Smooth muscle cell (in vitro differentiated cells): ENCODE results near the gene AKT1S1. TPM values are rescaled to one million over a fixed set of nuclear protein-coding genes. Genes with fewer than 3 reads are reported as not detected.

ENCODE experiments used
- DNase-seq: peaks from one replicate; lab custom pipeline; 2025; ENCODE audit not compliant: unreplicated experiment; lab: John Stamatoyannopoulos, UW
- H2AFZ ChIP-seq: fragments of 200-600 bp; sonication (generic); 2 replicates; pipeline ENCODE4 v1.6.0; 2016; ENCODE audit warnings: antibody characterized with exemption, low read depth, mild to moderate bottlenecking
- H3F3A ChIP-seq: fragments of 200-600 bp; sonication (generic); 2 replicates; pipeline ENCODE4 v1.6.0; 2017; ENCODE audit warnings: antibody characterized with exemption, low read depth
- H3K27ac ChIP-seq: fragments of 200-600 bp; sonication (generic); 2 replicates; pipeline ENCODE4 v1.5.1; 2016; ENCODE audit warnings: low read depth, mild to moderate bottlenecking
- H3K27me3 ChIP-seq: fragments of 200-600 bp; sonication (generic); 2 replicates; pipeline ENCODE4 v1.6.1; 2016; ENCODE audit warnings: low read depth, mild to moderate bottlenecking
- H3K36me3 ChIP-seq: fragments of 200-600 bp; sonication (generic); 2 replicates; pipeline ENCODE4 v1.5.1; 2016; ENCODE audit warnings: low read depth
- H3K4me1 ChIP-seq: fragments of 200-600 bp; sonication (generic); 2 replicates; pipeline ENCODE4 v1.5.1; 2016; ENCODE audit warnings: low read depth
- H3K4me2 ChIP-seq: fragments of 200-600 bp; sonication (generic); 2 replicates; pipeline ENCODE4 v1.6.0; 2016; ENCODE audit warnings: mild to moderate bottlenecking
- H3K4me3 ChIP-seq: fragments of 200-600 bp; sonication (generic); 2 replicates; pipeline ENCODE4 v1.5.1; 2016; ENCODE audit warnings: mild to moderate bottlenecking
- H3K79me2 ChIP-seq: fragments of 200-600 bp; sonication (generic); 2 replicates; pipeline ENCODE4 v1.6.0; 2016; ENCODE audit warnings: low read depth, mild to moderate bottlenecking
- H3K9ac ChIP-seq: fragments of 200-600 bp; sonication (generic); 2 replicates; pipeline ENCODE4 v1.6.0; 2016; ENCODE audit warnings: low read depth
- H3K9me3 ChIP-seq: fragments of 200-600 bp; sonication (generic); replicated peaks from 2 replicates; pipeline ENCODE4 v1.5.1; 2016; ENCODE audit warnings: low read depth
- H4K20me1 ChIP-seq: fragments of 200-600 bp; sonication (generic); 2 replicates; pipeline ENCODE4 v1.6.0; 2016; ENCODE audit warnings: low read depth
- WGBS: methylation state at CpG from one replicate; pipeline ENCODE4 v1.1.7; 2016; ENCODE audit warnings: low lambda C conversion rate; 5-methylcytosine and 5-hydroxymethylcytosine counted together
- polyA plus RNA-seq: library from polyadenylated mRNA; unstranded; fragments of >200 nt; fragmentation: Nextera tagmentation; extraction: Ambion mirVana; gene quantifications from 2 replicates; pipeline ENCODE4 v1.2.1, GENCODE V29; 2016
- total RNA-seq: library from RNA; depleted of rRNA; stranded (reverse); fragments of >200 nt; gene quantifications from 2 replicates; pipeline ENCODE4 v1.2.3, GENCODE V29; 2014
- TF ChIP-seq, protein P1 (sequence below): fragments of 200-600 bp; sonication (generic); IDR thresholded peaks from 2 replicates; pipeline ENCODE4 v1.5.1; 2017; ENCODE audit warnings: borderline replicate concordance, mild to moderate bottlenecking, antibody characterized with exemption; ENCODE audit not compliant: insufficient read depth, poor library complexity, severe bottlenecking

Gene AKT1S1
- total and polyA plus RNA-seq, 2 experiments from 2014 or later: 15.8 to 72.2 TPM

DNA sequence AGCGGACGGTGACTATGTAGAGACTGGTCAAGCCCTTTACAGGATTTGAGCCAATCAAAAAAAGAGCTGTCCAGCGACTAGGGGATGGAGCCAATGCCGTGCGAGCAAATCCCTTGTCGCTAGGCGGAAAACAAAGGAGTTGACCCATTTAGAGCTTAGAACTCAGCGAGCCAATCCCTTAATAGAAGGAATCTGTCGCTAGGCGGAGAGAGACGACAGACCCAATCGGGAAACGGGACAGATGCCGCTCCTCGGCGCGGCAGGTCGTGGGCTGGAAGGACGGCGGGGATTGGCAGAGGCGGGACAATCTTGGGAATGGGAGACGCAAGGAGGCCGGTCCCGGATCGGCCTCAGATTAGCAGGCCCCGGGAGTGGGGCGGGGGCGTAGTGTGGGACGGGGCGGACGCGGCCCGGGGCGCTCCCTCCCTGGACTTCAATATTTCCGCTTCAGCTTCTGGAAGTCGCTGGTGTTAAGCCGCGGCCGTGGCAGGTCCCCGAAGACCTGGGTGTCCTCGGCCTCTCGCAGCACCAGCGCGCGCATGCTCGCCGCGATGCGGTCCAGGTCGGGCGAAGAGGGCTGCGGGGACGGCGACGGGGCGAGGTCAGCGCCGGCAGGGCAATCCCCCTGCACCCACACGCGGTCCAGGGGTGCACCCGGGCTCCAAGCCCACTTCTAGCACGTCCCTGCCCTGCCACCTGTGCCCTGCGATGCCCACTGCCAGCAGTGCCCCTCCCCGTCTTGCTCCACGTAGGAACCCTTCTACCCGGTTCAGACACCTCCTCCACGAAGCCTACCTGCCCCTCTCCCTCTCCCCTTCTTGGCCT is 7.5 kb downstream of the AKT1S1 start:
- Histone ChIP-seq H3K36me3 (no peaks in the 10 kb centered on the region), H3K27me3 (no peaks in the 10 kb centered on the region), H3K9me3 (no peaks in the 10 kb centered on the region), H4K20me1 (peaks cover 6% of the 10 kb centered on the region), H3F3A (peaks cover 4% of the 10 kb centered on the region), H3K4me3 (peak overlapping the region; percentile 52), H2AFZ (no peak overlapping the region), H3K4me1 (peaks cover 15% of the 10 kb centered on the region), H3K79me2 (peaks cover 26% of the 10 kb centered on the region), H3K27ac (peak overlapping the region; percentile 94), H3K9ac (peak overlapping the region; percentile 66), H3K4me2 (peak overlapping the region; percentile 81)
- 4% methylated on average over 55 of the region's 67 CpGs for WGBS
- TF ChIP-seq, protein P1, sequence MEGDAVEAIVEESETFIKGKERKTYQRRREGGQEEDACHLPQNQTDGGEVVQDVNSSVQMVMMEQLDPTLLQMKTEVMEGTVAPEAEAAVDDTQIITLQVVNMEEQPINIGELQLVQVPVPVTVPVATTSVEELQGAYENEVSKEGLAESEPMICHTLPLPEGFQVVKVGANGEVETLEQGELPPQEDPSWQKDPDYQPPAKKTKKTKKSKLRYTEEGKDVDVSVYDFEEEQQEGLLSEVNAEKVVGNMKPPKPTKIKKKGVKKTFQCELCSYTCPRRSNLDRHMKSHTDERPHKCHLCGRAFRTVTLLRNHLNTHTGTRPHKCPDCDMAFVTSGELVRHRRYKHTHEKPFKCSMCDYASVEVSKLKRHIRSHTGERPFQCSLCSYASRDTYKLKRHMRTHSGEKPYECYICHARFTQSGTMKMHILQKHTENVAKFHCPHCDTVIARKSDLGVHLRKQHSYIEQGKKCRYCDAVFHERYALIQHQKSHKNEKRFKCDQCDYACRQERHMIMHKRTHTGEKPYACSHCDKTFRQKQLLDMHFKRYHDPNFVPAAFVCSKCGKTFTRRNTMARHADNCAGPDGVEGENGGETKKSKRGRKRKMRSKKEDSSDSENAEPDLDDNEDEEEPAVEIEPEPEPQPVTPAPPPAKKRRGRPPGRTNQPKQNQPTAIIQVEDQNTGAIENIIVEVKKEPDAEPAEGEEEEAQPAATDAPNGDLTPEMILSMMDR: no peak
- peak; percentile 84 for DNase-seq

DNA sequence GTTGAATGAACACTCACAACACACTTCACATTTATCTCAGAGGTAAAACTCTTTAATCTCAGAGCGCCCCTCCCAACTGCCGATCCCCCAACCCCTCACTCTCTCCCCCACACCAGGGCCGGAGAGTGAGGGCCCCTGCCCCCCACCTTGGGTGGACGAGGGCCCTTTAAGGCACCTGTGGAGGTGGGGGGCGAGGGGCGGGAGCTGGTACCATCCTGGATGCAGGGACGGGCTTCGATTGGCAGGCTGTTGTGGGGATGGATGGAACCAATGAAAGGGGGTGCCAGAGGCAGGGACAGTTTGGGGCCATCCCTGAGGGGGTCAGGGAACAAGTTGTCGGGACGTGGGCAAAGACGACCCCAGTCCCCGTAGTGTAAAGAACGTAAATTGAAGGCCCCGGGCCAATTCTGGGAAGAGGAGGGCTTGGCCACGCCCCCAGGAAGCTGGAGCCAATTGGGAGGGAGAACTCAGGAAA is 8.1 kb downstream of the AKT1S1 start:
- WGBS: 17% methylated on average over 12 of the region's 15 CpGs
- TF ChIP-seq, protein P1: no peak
- H3K4me2 ChIP-seq: peak overlapping the region; percentile 82

DNA sequence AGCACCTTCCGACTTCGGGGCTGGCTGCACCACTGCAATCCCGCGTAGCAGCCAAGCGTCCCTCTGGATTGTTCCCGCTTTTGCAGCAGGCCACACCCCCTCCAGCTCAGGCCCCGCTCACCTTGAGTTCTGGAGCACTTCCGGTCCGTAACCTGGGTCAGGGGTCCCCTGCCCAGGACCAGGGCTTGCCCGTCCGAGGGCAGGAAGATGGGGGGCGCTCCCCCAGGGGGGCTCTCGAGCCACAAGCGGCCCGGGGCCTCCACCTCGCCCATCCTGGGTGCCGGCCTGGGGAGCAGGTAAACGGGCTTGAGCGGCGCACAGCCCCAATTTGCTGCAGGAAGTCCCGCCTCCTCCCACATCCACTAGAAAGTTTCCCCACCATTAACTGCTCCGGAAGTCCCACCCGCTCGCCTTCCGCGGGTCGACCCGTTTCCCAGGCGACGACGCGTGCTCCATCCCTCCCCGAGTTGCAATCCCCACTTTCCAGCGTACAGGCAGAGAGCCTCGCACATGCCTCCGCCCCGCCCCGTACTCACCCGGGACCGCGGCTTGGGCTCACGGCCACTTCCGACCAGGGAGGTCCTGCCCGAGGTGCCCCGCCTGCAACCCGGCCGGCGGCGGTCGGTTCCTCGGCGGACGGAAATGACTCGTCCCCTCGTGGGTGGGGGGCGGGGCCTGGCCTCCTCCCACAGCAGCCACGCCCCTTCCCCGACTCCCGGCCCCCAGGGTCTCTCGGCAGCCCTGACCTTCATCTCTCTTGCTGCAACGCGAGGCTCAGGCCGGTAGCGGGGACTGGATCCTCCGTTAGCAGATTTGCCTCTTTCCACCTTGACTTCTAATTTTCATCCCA is 10.0 kb downstream of the AKT1S1 start, which contains the start of gene PNKP:
PNKP (minus strand) TSS at position 644 of the 850 bp plus-strand sequence; CDS start at position 272, 372 bp downstream.
- peak within 1 kb of the TSS; percentile 90 for H3K4me3 ChIP-seq
- TF ChIP-seq, protein P1: no peak
- peaks cover 6% of the 10 kb centered on the region for H4K20me1 ChIP-seq
- peak within 1 kb of the TSS; percentile 96 for H3K4me2 ChIP-seq
- no peaks in the 10 kb centered on the region for H3K36me3 ChIP-seq
- no peaks in the 10 kb centered on the region for H3K9me3 ChIP-seq
- WGBS: 1% methylated on average over 63 of the region's 65 CpGs
- no peaks in the 10 kb centered on the region for H3K27me3 ChIP-seq
- H3F3A ChIP-seq: peaks cover 4% of the 10 kb centered on the region
- H2AFZ ChIP-seq: peak within 1 kb of the TSS; percentile 80
- H3K9ac ChIP-seq: peak within 1 kb of the TSS; percentile 88
- H3K79me2 ChIP-seq: peaks cover 31% of the 10 kb centered on the region
- H3K4me1 ChIP-seq: peaks cover 15% of the 10 kb centered on the region
- peak within 1 kb of the TSS; percentile 94 for H3K27ac ChIP-seq
- DNase-seq: peak; percentile 85

More for the DNA sequence above, 8.1 kb downstream of the AKT1S1 start:
- Histone ChIP-seq H3K4me3 (peak overlapping the region; percentile 49), H3K9ac (peak overlapping the region; percentile 63), H3K27ac (peak overlapping the region; percentile 94), H3K27me3 (no peaks in the 10 kb centered on the region), H4K20me1 (peaks cover 6% of the 10 kb centered on the region), H3K36me3 (no peaks in the 10 kb centered on the region), H3K9me3 (no peaks in the 10 kb centered on the region), H3F3A (peaks cover 4% of the 10 kb centered on the region), H3K79me2 (peaks cover 26% of the 10 kb centered on the region), H2AFZ (no peak overlapping the region), H3K4me1 (peaks cover 15% of the 10 kb centered on the region)
- no peak for DNase-seq
